Natural killer cell (primary cell): Measurements from ENCODE around the gene CRHBP. TPM values are rescaled to one million over a fixed set of nuclear protein-coding genes. Genes with fewer than 3 reads are reported as not detected.

Experiments used
- ATAC-seq, 3 donors: fragments of 150-1000 bp in 2 of 3; fragments of 200-7000 bp in 1 of 3; cut with Tn5 transposase; 1 replicate in 1 of 3; 2 replicates in 2 of 3; pipeline ENCODE4 v1.10.0; 2021; ENCODE audit warnings: mild to moderate bottlenecking in 2 of 3, moderate library complexity in 2 of 3
- DNase-seq, 2 donors: peaks; one replicate each; pipeline versions ENCODE4 v3.0.0 to v3.0.0-alpha.2; 2013 to 2021; ENCODE audit warnings: mixed read lengths in 1 of 2
- H3K27ac ChIP-seq: one replicate; pipeline ENCODE4 v1.5.1; 2013; ENCODE audit warnings: mild to moderate bottlenecking, low read length
- H3K27me3 ChIP-seq: one replicate; pipeline ENCODE4 v1.6.1; 2013; ENCODE audit warnings: low read length; ENCODE audit not compliant: control insufficient read depth, insufficient read depth
- H3K36me3 ChIP-seq: one replicate; pipeline ENCODE4 v1.6.1; 2013; ENCODE audit warnings: low read length; ENCODE audit not compliant: control insufficient read depth, insufficient read depth
- H3K4me1 ChIP-seq: one replicate; pipeline ENCODE4 v1.6.1; 2013; ENCODE audit warnings: low read length; ENCODE audit not compliant: control insufficient read depth, insufficient read depth
- H3K4me3 ChIP-seq: one replicate; pipeline ENCODE4 v1.5.1; 2013; ENCODE audit warnings: low read length
- H3K9me3 ChIP-seq: one replicate; pipeline ENCODE4 v1.6.1; 2013; ENCODE audit warnings: low read length; ENCODE audit not compliant: control insufficient read depth, insufficient read depth
- H3K27ac Mint-ChIP-seq, 2 donors: one replicate each; pipeline ENCODE4 v1.8.0; 2022; ENCODE audit warnings: mild to moderate bottlenecking in 2 of 2, mixed read lengths in 2 of 2, moderate library complexity in 1 of 2
- H3K27me3 Mint-ChIP-seq, 2 donors: one replicate each; pipeline ENCODE4 v1.8.0; 2022; ENCODE audit warnings: low read depth in 2 of 2, mixed read lengths in 2 of 2
- H3K36me3 Mint-ChIP-seq: one replicate; pipeline ENCODE4 v1.8.0; 2022; ENCODE audit warnings: mixed read lengths
- H3K4me1 Mint-ChIP-seq, 2 donors: one replicate each; pipeline ENCODE4 v1.8.0; 2022; ENCODE audit warnings: mixed read lengths in 2 of 2
- H3K4me3 Mint-ChIP-seq: one replicate; pipeline ENCODE4 v1.8.0; 2022; ENCODE audit warnings: mild to moderate bottlenecking, moderate library complexity, mixed read lengths
- H3K9me3 Mint-ChIP-seq, 2 donors: one replicate each; pipeline ENCODE4 v1.8.0; 2022; ENCODE audit warnings: mixed read lengths in 2 of 2
- WGBS: methylation state at CpG from one replicate; pipeline ENCODE4 v1.1.7; 2013; ENCODE audit warnings: missing lambda C conversion rate; ENCODE audit not compliant: insufficient coverage; 5-methylcytosine and 5-hydroxymethylcytosine counted together
- intact Hi-C: fragments of 100-400 bp; cut with micrococcal nuclease; formaldehyde crosslinking; loops from one replicate; pipeline ENCODE4 v1.14.2; 2022
- total RNA-seq, 4 donors: library from RNA; stranded (reverse); fragments of 120-200 nt in 1 of 4; gene quantifications; one replicate each; pipeline versions ENCODE4 v1.2.3 to v1.2.4, GENCODE V29; 2013 to 2022
- TF ChIP-seq, protein P1 (sequence below): fragments of 200-600 bp; IDR thresholded peaks from one replicate; pipeline ENCODE4 v1.8.0; 2022; ENCODE audit warnings: antibody characterized with exemption

CRHBP gene
- total RNA-seq, 3 donors from 2014 or later (not counting 1 experiment from before 2014, with no cell fraction given): 0.31 to 0.84 TPM; not detected in 1

GRCh38 chr5:76982450-76982849 is 29.6 kb downstream of the CRHBP start:
- no peaks in the 10 kb centered on the region for H3K9me3 Mint-ChIP-seq
- no peak overlapping the region for H3K4me3 Mint-ChIP-seq
- no peak overlapping the region for H3K27ac Mint-ChIP-seq
- no peak overlapping the region for H3K27ac ChIP-seq
- H3K36me3 Mint-ChIP-seq: no peaks in the 10 kb centered on the region
- intact Hi-C loops: no loop called here
- H3K27me3 ChIP-seq: no peaks in the 10 kb centered on the region
- H3K4me1 ChIP-seq: no peaks in the 10 kb centered on the region
- WGBS: 80% methylated on average over 1 of the region's 2 CpGs
- H3K36me3 ChIP-seq: no peaks in the 10 kb centered on the region
- H3K9me3 ChIP-seq: no peaks in the 10 kb centered on the region
- ATAC-seq (no peak), DNase-seq (no peak)
- peaks cover 2 to 5% of the 10 kb centered on the region in 2 donors for H3K27me3 Mint-ChIP-seq
- H3K4me3 ChIP-seq: no peak overlapping the region
- H3K4me1 Mint-ChIP-seq: no peaks in the 10 kb centered on the region
- TF ChIP-seq, protein P1, sequence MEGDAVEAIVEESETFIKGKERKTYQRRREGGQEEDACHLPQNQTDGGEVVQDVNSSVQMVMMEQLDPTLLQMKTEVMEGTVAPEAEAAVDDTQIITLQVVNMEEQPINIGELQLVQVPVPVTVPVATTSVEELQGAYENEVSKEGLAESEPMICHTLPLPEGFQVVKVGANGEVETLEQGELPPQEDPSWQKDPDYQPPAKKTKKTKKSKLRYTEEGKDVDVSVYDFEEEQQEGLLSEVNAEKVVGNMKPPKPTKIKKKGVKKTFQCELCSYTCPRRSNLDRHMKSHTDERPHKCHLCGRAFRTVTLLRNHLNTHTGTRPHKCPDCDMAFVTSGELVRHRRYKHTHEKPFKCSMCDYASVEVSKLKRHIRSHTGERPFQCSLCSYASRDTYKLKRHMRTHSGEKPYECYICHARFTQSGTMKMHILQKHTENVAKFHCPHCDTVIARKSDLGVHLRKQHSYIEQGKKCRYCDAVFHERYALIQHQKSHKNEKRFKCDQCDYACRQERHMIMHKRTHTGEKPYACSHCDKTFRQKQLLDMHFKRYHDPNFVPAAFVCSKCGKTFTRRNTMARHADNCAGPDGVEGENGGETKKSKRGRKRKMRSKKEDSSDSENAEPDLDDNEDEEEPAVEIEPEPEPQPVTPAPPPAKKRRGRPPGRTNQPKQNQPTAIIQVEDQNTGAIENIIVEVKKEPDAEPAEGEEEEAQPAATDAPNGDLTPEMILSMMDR: no peak

DNA sequence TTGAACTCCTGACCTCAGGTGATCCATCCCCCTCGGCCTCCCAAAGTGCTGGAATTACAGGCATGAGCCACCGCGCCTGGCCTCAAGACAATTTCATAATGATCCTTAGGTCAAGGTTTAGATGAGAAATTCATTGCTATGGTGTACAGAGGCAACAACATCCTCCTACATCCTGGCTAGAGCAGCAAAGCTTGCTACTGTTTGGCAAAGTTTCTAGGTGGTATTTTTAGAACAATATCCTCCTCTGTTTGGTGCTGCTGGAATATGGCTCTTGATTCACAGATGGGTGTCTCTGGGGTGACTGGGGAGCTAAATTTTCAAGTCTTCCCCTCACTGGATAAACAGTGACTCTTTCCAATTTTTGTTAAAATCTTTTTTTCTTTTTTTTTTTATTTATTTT is 30.6 kb downstream of the CRHBP start:
- H3K4me3 ChIP-seq: no peak overlapping the region
- TF ChIP-seq, protein P1: no peak
- no peak overlapping the region for H3K27ac Mint-ChIP-seq
- H3K4me1 ChIP-seq: no peaks in the 10 kb centered on the region
- intact Hi-C loops: no loop called here
- H3K4me1 Mint-ChIP-seq: no peaks in the 10 kb centered on the region
- no peak overlapping the region for H3K27ac ChIP-seq
- peaks cover 0 to 2% of the 10 kb centered on the region in 2 donors for H3K27me3 Mint-ChIP-seq
- no peaks in the 10 kb centered on the region for H3K36me3 ChIP-seq
- 88% methylated on average over 3 of the region's 3 CpGs for WGBS
- no peak for ATAC-seq
- H3K9me3 Mint-ChIP-seq: no peaks in the 10 kb centered on the region
- no peaks in the 10 kb centered on the region for H3K27me3 ChIP-seq
- no peak overlapping the region for H3K4me3 Mint-ChIP-seq
- no peak for DNase-seq
- no peaks in the 10 kb centered on the region for H3K9me3 ChIP-seq
- no peaks in the 10 kb centered on the region for H3K36me3 Mint-ChIP-seq

GRCh38 chr5:76986825-76987526 is 34.1 kb downstream of the CRHBP start:
- H3K9me3 ChIP-seq: no peaks in the 10 kb centered on the region
- no peaks in the 10 kb centered on the region for H3K36me3 Mint-ChIP-seq
- no peaks in the 10 kb centered on the region for H3K4me1 ChIP-seq
- H3K4me3 ChIP-seq: no peak overlapping the region
- no peaks in the 10 kb centered on the region for H3K9me3 Mint-ChIP-seq
- no peaks in the 10 kb centered on the region for H3K36me3 ChIP-seq
- DNase-seq (no peak), ATAC-seq (no peak)
- no peaks in the 10 kb centered on the region for H3K4me1 Mint-ChIP-seq
- H3K27me3 ChIP-seq: no peaks in the 10 kb centered on the region
- WGBS: 53% methylated on average over 4 of the region's 6 CpGs
- no peak overlapping the region for H3K27ac Mint-ChIP-seq
- H3K27me3 Mint-ChIP-seq: no peaks in the 10 kb centered on the region
- no peak overlapping the region for H3K4me3 Mint-ChIP-seq
- intact Hi-C loops: no loop called here
- TF ChIP-seq, protein P1: no peak
- no peak overlapping the region for H3K27ac ChIP-seq
